Stimulated activated CD4-positive, alpha-beta T cell treated with anti-CD3 and anti-CD28 coated beads, Interleukin-1b, Interleukin-23, amount 100 ng/mL, for 48 hours (primary cell): ENCODE results near the gene PRKG1.

Experiments used
- DNase-seq: peaks from one replicate; pipeline ENCODE4 v3.0.0-alpha.2; 2020

Gene PRKG1

GRCh38 chr10:51617576-51618235 lies 543.4 kb downstream of the PRKG1 start:
- DNase-seq = no peak

DNA sequence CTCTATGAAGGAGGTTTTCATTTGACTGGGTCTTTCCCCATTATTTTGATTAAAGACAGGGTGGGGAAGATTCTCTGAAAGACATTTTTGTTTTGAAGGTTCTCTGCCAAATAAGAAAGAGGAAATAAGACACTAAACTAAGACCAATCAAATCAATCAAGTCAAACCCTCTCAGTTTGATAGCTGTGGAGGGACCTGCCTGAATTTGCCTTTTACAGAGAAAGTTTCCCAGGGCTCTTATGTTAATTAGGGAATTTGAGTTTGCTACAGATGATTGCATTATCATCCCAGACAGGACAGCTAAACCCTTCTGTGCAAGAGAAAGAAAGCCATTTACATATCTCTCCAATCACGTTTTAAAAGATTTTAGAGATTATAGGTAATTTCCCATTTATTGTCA lies 545.1 kb downstream of the PRKG1 start:
- DNase-seq = no peak

- no peak for DNase-seq
These were observed 545.8 kb downstream of the PRKG1 start for GRCh38 chr10:51620131-51620530.

GRCh38 chr10:51624013-51624412 lies 549.7 kb downstream of the PRKG1 start:
- DNase-seq = no peak

DNA sequence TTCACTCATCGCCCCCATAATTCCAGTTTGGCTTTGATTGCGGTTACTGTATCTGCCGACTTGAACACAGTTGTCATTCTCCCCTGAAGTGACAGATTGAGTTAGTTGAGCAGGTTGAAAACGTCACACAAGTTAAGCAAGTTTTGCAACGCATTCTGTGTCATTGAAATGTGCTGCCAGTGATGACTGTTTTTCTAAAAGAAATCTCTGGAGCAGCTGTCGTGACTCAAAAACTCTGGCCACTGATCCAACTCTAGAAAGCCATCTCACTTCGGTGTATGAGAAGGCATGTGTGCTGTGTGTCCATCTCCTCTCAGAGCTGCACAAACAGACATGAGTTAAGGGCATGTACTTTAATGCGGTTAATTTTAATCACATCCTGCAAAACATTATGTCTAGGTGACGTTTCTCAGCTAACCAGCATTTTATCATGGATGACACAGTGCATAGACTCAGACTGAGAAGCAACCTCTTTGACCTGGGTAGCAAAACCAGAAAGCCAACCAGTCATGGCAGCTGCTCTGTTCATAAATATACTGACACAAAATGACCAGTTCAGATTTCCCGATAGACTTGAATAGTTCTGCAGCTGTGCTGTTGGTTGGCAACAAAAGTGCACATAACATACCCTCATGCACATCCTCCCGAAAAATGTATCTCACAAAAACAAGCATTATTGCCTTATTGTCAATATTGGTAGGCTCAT lies 555.8 kb downstream of the PRKG1 start:
- DNase-seq = no peak

GRCh38 chr10:51630640-51631005 lies 556.3 kb downstream of the PRKG1 start:
- no peak for DNase-seq

- no peak for DNase-seq
These were observed 561.1 kb downstream of the PRKG1 start for GRCh38 chr10:51635436-51635835.

DNA sequence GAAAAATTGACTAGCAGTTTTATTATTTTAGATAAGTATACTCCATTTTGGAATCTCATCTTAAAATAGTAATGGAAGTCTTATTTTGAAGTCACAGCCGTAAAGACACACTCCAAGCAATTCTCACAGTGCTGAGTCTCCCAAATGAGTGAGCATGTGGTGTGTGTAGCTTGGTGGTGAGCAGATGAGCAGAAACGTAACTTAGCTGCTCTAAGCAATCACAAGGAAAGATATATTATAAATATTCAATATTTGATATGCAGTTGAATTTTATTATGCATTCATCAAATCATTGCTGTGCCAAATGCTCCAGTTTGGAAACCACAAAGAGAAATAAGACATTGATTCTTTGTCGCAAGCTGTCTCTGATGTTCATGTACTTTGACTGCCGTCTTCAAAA lies 563.9 kb downstream of the PRKG1 start:
- DNase-seq = no peak

DNA sequence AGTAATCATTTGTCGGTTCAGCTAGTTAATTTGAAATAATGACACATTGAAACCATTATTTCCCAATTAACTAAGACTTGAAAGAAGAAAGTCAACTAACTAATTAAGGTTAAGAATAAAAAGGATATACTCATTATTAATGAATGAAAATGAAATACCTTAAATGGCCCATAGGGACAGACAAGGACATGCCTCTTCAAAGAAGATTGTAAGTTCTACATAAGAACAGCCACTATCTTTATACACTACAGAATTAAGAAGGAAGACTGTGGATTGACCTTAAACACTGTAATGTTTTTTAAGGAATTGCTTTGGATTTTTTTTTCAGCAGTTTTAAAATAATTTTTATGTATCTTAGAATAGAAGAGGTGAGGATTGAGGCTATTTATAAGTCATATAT lies 564.5 kb downstream of the PRKG1 start:
- no peak for DNase-seq

DNA sequence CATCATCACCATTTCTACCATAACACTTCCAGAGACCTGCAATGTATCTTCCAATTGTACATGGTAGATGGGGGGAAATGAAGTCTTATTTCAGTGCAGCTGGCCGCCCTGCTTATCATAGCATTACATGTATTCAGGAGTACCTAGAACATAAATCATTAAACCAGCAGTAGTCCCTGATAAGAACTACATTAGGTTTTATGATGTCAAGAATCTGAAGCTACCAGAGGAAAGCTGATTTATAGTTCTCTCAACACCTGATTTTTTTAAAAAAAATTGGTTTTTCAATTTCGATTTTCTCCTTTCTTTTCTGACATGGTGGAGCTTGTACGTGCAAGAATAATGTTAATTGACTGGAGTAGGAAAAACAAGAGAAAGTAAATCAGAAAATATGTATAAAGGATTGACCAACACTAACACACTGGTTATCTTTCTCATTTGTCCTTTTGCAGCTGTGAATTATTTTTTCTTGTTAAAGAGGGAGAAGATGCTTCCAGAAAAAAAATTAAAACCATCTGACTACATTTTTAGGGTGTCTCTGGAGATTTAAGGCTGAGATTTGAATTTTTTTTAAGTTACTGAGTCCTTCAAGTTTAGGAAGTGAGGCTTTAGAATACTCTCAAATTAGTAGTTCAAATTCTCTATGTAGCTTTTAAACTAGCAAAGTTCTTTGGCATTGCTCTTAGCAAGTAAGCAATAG lies 566.0 kb downstream of the PRKG1 start:
- DNase-seq = no peak

DNA sequence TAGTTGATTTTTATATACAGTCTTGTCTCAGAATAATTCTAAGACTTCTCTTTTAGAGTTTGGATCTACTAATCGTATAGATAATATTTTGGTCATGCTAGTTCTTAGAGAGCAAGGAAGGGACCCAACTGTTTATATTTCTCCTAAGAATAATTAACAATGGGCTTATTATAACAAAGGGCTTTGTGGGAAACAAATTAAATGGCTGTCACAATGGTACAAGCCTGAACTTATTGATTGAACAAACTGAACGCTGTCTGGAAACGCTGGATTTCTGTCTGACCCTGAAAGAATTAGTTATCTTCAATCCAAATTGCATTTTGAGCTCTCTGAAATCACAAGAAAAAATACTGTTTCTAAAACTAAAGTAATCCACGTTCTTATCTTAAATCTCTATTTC lies 568.3 kb downstream of the PRKG1 start:
- DNase-seq = no peak

DNA sequence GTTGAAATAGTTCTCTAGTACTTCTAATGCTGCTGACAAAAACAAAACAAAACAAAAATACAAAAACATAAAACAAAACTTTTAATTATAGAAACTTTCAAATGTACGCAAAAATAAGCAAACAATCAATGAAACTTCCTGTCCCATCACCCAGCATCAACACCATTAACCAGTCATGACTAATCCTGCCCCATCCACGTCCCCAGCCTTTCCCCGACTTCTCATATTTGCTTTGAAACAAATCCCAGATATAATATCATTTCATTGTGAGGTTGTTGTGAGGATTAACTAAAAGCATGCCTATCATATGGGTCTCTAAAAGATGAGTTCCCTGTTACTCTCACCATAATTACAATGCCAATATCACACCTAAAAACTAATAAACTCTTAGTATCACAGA lies 569.4 kb downstream of the PRKG1 start:
- no peak for DNase-seq

- DNase-seq = no peak
These were observed 574.8 kb downstream of the PRKG1 start for GRCh38 chr10:51649064-51649463.

DNA sequence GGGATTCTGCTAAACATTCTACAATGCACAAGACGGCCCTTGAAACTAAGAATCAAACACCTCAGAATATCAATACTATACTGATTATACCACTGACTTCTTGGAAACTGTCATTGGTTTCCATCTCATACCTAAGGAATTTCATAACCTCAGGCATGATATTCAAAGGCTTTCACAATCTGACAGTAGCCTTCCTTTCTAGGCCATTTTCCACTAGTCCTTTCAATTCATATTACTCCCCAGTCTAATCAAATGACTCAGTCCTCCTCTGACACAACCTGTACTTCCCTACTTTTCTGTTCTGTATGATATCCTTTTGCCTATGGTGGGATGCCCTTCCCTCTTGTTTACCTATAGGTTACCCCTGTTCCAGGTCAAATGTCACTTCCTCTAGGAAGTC lies 576.8 kb downstream of the PRKG1 start:
- no peak for DNase-seq

- DNase-seq = no peak
These were observed 578.7 kb downstream of the PRKG1 start for GRCh38 chr10:51653025-51653424.

- no peak for DNase-seq
These were observed 580.6 kb downstream of the PRKG1 start for GRCh38 chr10:51654918-51655317.

GRCh38 chr10:51656503-51656902 lies 582.2 kb downstream of the PRKG1 start:
- no peak for DNase-seq

DNA sequence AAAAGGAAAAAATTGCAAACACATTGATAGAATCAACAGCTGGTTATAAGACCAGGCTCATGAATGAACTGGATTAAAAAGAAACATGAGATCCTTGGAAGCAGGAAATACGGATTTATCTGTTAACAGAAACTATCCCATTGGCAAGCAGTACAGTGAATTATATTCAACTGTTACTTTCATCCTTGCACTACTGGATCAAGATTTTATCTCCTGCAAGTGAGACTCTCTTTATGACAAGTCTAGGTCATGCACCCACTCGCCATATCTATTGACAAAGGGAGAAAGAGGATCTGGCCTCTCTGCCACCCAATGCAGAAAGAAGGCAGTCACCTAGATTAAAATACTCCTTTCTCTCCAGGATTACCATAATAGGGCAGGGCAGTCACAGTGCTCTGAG lies 583.7 kb downstream of the PRKG1 start:
- no peak for DNase-seq

GRCh38 chr10:51659344-51659743 lies 585.1 kb downstream of the PRKG1 start:
- DNase-seq = no peak

- DNase-seq = no peak
These were observed 588.8 kb downstream of the PRKG1 start for GRCh38 chr10:51663086-51663485.

DNA sequence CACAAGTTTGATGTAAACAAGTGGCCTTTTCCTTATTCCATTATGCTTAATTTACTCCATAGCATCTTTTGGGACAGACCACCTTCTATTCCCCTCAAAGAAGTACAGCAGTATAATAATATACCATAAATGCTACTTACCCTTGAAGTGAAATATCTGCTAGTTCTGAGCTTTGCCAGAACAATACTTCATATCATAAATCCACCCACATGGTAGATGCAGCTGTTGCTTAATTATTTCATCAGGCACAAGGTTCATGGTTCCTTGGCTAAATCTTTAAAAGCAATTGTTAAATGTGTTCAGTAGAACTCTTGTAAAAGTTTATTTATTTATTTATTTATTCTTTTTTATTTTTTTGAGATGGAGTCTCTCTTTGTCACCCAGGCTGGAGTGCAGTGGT lies 592.2 kb downstream of the PRKG1 start:
- DNase-seq = no peak

- DNase-seq = no peak
These were observed 593.5 kb downstream of the PRKG1 start for GRCh38 chr10:51667678-51668335.

- no peak for DNase-seq
These were observed 594.0 kb downstream of the PRKG1 start for GRCh38 chr10:51668336-51668689.

GRCh38 chr10:51669041-51669440 lies 594.8 kb downstream of the PRKG1 start:
- no peak for DNase-seq
